IPS DF 4.7 (cell line): Measurements from ENCODE around the gene PHKA2.
"Not testable (repeated sequence)": the region's sequence is repeated elsewhere in the genome, so short reads cannot be mapped to it uniquely, and the experiment has no call there.

Experiments used
- DNase-seq: peaks from one replicate; pipeline ENCODE4 v3.0.0-alpha.2; 2013; ENCODE audit warnings: low spot score; ENCODE audit errors: extremely low read depth

The PHKA2 gene

DNA sequence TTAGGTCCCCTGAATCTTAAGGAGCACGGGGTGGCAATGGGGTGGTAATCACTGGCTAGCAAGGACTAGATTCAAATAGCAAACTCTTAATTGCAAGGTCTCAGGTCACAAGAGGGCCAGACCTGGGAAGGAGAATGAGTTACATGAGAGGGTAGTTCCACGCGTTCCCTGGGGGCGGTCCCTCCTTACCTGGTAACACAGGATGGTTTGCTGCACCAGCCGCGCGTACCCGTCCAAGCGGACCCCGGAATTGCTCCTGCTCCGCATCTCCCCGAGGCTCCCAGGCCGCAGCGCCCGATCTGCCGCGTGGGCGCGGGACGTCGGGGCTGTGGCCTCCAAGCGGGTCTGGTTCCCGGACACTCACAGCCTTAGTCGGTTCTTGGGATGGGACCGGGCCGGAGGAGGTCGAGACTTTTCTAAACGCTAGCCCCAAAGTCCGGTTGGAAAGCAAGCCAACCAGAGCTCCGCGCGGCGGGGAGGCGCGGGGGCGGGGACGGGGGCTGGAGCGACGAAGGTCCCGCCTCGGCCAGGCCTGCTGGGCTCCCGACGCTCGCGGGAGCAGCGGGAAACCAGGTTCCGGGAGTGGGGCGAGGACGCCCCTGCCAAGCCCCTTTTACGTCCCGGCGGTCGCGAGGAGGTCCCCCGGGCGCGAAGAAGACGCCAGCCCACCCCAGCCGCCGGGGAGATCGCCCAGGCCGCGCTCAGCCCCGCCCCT, at the start of gene PHKA2:
Gene PHKA2, minus strand, starts transcription at position 449 of the 715 bp plus-strand sequence. Its CDS starts 182 bp downstream, at position 267.
- no peak for DNase-seq

DNA sequence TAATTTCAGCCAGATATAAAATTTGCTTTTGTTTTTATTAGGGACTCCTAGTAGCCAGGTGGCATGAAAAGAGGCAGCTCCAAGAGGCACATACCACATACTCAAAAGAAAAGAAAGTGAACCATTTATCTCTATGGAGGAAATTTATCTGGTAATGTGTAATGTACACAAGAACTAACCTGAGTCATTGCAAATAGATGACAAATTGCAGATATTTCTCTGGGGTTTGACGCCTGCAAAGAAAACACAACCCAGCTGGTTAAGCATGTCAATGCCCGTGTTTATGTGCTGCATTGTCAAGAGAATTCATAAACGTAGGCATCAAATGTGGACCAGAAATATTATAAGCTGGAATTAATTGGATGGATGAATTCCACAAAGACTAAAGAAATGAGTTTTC, 46.9 kb upstream of the PHKA2 start:
- no peak for DNase-seq

DNA sequence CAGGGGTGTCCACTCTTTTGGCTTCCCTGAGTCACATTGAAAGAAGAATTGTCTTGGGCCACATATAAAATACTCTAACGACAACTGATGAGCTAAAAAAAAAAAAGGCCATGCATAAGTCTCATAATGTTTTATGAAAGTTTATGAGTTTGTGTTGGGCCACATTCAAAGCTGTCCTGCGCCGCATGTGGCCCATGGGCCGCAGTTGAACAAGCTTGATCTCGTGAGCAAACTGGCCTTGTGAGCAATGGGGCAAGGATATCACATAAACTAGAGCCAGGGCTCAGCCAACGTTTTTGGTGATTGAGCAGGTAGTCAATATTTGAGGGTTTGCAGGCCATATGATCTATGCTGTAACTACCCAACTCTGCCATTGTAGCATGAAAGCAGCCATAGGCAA, 44.6 kb upstream of the PHKA2 start:
- DNase-seq: no peak

DNA sequence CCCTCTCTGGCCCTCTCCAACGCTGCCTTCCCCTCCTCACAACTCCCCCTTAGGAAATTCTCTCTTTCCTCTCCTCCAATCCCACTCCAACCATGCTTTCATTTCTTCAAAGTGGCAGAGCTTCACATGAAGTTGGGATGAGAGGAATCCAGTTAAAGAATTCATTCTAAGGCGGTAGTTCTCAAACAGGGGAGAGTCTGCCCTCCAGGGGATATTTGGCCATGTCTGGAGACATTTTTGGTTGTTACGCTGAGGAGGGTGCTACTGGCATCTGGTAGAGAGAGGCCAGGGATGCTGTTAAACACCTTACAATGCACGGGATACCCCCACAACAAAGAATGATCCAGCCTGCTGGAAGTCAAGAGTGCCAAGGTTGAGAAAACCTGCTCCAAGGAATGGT, 40.5 kb upstream of the PHKA2 start:
- DNase-seq: no peak

DNA sequence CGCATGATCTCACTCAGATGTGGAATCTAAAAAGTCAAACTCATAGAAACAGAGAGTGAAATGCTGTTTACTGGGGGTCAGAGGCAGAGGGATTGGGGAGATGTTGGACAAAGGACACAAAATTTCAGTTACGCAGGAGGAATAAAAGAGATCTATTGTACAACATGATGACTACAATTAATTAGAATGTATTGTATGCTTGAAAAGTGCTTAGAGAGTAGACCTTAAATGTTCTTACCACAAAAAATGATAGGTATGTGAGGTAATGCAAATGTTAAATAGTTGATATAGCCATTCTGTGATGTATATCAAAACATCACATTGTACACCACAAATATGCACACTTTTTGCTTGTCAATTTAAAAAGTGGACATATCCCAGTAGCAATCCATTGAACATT, 36.1 kb upstream of the PHKA2 start:
- DNase-seq: no peak

GRCh38 chrX:19017271-19017670, 33.4 kb upstream of the PHKA2 start:
- peak; percentile 14 for DNase-seq

- not testable (repeated sequence) for DNase-seq
Observed at GRCh38 chrX:19016614-19017013, 32.7 kb upstream of the PHKA2 start.

- DNase-seq: no peak
Observed at GRCh38 chrX:19007868-19008267, 24.0 kb upstream of the PHKA2 start.

GRCh38 chrX:19007011-19007410, 23.1 kb upstream of the PHKA2 start:
- no peak for DNase-seq

DNA sequence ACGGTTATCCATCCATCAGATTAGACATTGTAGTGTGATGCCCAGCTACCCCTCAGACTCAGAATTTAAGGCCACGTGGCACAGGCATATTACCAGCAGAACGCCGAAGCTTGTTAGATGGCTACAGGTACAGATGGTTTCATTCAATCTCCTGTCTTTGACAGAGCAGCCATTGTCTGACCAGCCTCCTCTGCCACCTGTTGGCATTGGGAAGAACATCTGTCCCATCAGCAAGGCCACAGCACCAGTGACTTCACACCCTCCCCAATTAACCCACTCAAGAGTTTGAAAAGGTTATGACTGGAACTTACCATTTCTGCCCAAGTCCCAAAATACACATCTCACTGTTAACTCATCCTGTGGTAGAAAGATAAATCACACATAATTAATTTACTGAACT, 22.0 kb upstream of the PHKA2 start:
- DNase-seq: no peak

DNA sequence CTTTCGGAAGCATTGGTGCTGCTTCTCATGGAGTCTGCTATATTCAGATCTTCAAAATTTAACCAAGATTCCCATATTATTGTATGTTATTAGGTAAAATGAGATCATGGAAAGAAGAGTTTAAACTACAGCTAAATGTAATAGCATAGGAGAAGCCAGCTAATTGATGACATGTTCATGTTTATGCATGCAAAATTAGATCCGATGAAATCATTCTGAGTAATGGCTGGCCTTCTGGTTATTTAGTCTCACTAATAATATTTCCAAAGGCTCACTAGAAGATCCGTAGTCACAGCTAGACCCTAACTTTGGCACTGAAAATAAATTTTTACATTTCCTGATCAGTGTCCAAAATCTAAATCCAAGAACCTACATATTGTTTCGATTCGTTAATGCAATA, 19.8 kb upstream of the PHKA2 start:
- no peak for DNase-seq

DNA sequence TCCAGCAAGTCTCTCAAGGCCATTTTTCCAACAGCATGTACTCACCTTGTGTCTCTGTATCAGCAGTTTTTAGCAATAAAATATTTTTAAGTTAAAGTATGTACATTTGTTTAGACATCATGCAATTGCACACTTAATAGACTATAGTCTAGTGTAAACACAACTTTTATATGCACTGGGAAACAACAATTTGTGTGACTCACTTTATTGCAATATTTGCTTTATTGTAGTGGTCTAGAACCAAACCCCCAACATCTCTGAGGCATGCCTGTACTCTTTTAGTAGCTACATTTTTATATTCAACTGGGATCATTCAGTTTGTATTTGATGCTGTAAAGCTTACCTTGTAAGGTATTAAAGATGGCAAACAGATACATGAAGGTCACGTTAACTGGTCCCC, 14.7 kb upstream of the PHKA2 start:
- no peak for DNase-seq

DNA sequence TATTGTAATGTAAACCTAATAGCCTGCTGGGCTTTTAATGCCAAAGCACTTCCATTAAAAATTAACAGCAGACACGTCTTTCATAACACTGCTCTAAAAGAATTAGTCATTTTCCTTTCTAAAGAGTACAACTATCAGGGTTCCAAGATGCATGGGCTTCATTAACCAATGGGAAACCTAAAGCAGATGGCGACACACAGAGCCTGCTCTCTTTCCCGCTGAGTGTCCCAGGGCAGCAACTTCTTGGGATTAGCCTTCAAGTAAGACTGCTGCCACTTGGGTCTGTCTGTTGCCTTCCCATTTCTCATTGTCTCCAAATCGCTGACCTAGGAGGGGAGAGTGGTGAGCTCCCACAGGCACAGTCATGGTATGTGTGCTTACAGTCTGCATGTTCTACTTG, 14.0 kb upstream of the PHKA2 start:
- DNase-seq: no peak

DNA sequence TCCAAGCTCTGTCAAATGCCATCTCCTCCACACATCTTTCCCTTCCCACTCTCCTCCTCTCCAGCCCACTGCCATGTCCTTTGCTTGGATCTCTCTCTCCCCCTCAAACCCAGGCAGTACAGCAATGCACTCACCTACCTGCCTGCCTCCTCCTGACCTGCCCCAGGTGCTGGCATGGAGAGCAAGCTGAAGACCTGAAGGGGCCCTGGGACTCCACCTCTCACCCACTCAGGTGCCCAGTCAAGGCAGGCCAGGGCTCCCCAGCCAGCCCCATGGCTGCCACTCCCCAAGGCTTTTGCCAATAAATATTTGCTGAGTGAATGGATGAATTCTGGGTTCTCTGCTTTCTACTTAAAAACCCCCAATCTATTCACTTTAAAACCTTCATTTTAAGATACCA, 12.6 kb upstream of the PHKA2 start:
- no peak for DNase-seq

DNA sequence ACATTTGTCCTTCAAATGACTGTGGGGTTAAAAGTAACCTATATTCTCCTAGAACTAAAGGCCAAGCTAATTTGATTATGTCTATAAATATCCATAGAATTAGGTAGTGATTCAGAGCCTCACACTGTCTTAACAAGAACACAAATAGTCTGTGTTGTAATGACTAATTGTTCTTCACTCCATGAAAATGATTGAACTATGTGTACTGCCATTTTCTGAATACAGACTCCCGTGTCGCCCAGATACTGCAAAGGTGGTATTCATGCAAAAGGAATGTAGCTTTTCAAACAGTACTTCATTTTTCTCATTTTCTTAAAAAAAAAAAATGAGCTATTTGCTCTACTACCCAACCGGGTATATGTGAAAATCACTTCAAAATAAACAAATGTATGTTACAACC, 11.3 kb upstream of the PHKA2 start:
- no peak for DNase-seq

DNA sequence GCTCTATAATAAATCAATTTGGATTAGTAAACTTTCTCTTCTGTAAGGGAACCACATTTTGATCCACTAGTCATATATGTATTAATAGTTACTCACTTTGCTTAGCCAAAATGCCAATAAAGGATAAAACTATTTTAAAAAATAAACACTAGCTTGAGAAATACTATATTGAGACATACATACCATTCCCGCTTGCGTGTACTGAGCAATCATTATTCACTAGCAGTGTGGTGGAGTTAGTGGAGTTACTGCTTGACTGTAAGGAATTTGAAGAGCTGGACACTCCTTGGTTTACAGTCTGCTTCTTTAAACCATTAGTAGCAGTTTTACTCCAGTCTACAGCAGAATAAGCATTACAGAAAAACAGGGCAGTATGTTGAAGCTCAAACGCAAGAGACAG, 10.8 kb upstream of the PHKA2 start:
- no peak for DNase-seq

GRCh38 chrX:18992829-18993228, 8.9 kb upstream of the PHKA2 start:
- no peak for DNase-seq

- DNase-seq: no peak
Observed at GRCh38 chrX:18985186-18985435, 1.2 kb upstream of the PHKA2 start.

DNA sequence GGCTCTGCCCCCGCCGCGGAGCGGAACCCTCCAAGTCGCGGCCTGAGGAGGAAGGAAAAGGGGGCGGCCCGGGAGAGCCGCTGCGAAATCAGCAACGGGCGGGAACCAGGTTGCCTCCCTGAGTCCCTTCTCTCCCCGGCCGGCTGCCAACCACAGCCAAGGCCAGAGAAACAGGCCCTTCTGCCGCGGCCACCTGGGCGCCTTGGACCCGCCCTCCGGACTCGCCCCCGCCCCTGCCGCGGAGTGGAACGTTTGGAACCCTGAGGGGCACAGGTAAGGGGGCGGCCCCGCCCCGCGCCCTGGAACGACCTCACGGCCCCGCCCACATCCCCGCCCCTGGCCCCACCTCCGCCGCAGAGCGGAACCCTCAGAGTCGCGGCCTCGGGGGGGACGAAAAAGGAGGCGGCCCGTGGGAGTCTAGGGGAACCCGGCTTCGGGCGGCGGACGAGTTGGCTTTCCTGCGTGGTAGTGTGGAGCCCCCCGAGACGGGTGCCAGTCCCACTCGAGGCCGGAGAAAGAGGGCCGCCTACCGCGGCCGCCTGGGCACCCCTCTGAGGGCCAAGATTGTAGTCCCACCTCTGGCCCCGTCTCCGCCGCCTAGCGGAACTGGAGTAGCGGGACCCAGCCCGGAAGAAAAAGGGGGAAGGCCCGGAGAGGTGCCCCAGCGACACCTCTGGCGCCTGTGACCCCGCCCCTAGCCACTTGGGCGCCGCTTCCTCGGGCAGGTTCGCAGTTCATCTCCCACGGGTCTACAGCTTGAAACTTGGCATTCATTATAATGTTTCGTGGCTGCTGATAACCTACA, 669 bp upstream of the PHKA2 start:
- DNase-seq: no peak

- DNase-seq: no peak
Observed at GRCh38 chrX:18981124-18981807, 2.6 kb downstream of the PHKA2 start.

GRCh38 chrX:18980262-18980661, 3.7 kb downstream of the PHKA2 start:
- not testable (repeated sequence) for DNase-seq

DNA sequence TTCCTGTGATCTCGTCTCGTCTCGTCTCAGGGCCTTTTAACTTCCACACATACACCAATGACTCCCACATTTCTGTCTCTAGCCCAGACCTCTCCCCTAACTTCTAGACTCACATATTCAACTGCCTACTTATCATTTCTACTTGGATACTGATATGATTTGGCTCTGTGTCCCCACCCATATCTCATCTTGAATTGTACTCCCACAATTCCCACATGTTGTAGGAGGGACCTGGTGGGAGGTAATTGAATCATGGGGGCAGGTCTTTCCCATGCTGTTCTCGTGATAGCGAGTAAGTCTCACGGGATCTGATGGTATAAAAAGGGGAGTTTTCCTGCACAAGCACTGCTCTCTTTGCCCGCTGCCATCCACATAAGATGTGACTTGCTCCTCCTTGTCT, 8.9 kb downstream of the PHKA2 start:
- no peak for DNase-seq
